CD8-positive, alpha-beta memory T cell (primary cell): ENCODE measurements around the gene ESF1. TPM values are rescaled to one million over a fixed set of nuclear protein-coding genes. Genes with fewer than 3 reads are reported as not detected.

ENCODE experiments used
- CTCF ChIA-PET: fragments of 350-600 bp; sonication (Branson Sonifier 250); formaldehyde crosslinking; loops from one replicate; lab custom pipeline; 2021; ENCODE audit warnings: antibody characterized with exemption; lab: Charles Lee
- POLR2A ChIA-PET: fragments of 350-600 bp; sonication (Branson Sonifier 250); formaldehyde crosslinking; loops from one replicate; lab custom pipeline; 2021; ENCODE audit warnings: antibody characterized with exemption; lab: Charles Lee
- DNase-seq, 5 donors: peaks; one replicate each; pipeline versions ENCODE4 v3.0.0 to v3.0.0-alpha.2; 2020 to 2022; ENCODE audit warnings: mixed read lengths in 1 of 5
- H3K27ac ChIP-seq: one replicate; pipeline ENCODE4 v1.7.0; 2013; ENCODE audit warnings: low read depth, mild to moderate bottlenecking, low read length, moderate library complexity
- H3K27me3 ChIP-seq: 2 replicates; pipeline ENCODE4 v1.7.0; 2013; ENCODE audit warnings: low read length, mild to moderate bottlenecking; ENCODE audit not compliant: insufficient read depth, poor library complexity, severe bottlenecking
- H3K36me3 ChIP-seq: 2 replicates; pipeline ENCODE4 v1.7.0; 2013; ENCODE audit warnings: mild to moderate bottlenecking, low read length, moderate library complexity; ENCODE audit not compliant: insufficient read depth
- H3K4me1 ChIP-seq: 2 replicates; pipeline ENCODE4 v1.7.0; 2013; ENCODE audit warnings: mild to moderate bottlenecking, low read length, moderate library complexity; ENCODE audit not compliant: insufficient read depth
- H3K4me3 ChIP-seq: 2 replicates; pipeline ENCODE4 v1.7.0; 2013; ENCODE audit warnings: mild to moderate bottlenecking, low read length
- H3K9me3 ChIP-seq: 2 replicates; pipeline ENCODE4 v1.7.0; 2013; ENCODE audit warnings: mild to moderate bottlenecking, low read length
- H3K27ac Mint-ChIP-seq, 8 donors: one replicate each; pipeline ENCODE4 v1.8.0; 2020 to 2021; ENCODE audit warnings: mixed read lengths in 8 of 8, mild to moderate bottlenecking in 6 of 8, inconsistent platforms in 3 of 8, moderate library complexity in 3 of 8
- H3K27me3 Mint-ChIP-seq, 2 donors: one replicate each; pipeline ENCODE4 v1.8.0; 2020 to 2021; ENCODE audit warnings: mixed read lengths in 2 of 2, mild to moderate bottlenecking in 1 of 2, moderate library complexity in 1 of 2
- H3K36me3 Mint-ChIP-seq, 3 donors: one replicate each; pipeline ENCODE4 v1.8.0; 2020 to 2021; ENCODE audit warnings: mixed read lengths in 3 of 3, inconsistent platforms in 1 of 3, mild to moderate bottlenecking in 1 of 3
- H3K4me1 Mint-ChIP-seq, 3 donors: one replicate each; pipeline ENCODE4 v1.8.0; 2020 to 2021; ENCODE audit warnings: mixed read lengths in 3 of 3, inconsistent platforms in 1 of 3, mild to moderate bottlenecking in 1 of 3
- H3K4me3 Mint-ChIP-seq, 7 donors: one replicate each; pipeline ENCODE4 v1.8.0; 2020 to 2021; ENCODE audit warnings: mixed read lengths in 7 of 7, mild to moderate bottlenecking in 6 of 7, moderate library complexity in 4 of 7, inconsistent platforms in 2 of 7
- H3K9me3 Mint-ChIP-seq, 5 donors: one replicate each; pipeline ENCODE4 v1.8.0; 2020 to 2022; ENCODE audit warnings: mixed read lengths in 5 of 5, mild to moderate bottlenecking in 3 of 5, moderate library complexity in 2 of 5, inconsistent platforms in 1 of 5
- polyA plus RNA-seq: library from polyadenylated mRNA; unstranded; fragments of 300-500 nt; fragmentation: Illumina TruSeq; gene quantifications from one replicate; pipeline ENCODE4 v1.2.3, GENCODE V29; 2021
- total RNA-seq, 2 experiments: library from RNA; stranded (reverse); gene quantifications; one replicate each; pipeline ENCODE4 v1.2.3, GENCODE V29; 2021

Gene ESF1
- 10 to 100 TPM; 25.6 to 27.1 TPM for total RNA-seq
- polyA plus RNA-seq, result 7.5 TPM

- CTCF ChIA-PET, result interaction anchor here (0.7 to 2.4 kb wide), 4 partner anchors 9 to 146 kb away, joined by 3 to 9 read pairs (median 4); partner anchors contain the start of gene TASP1
- POLR2A ChIA-PET, result interaction anchor here (0.9 to 1.3 kb wide), 2 partner anchors 10 to 146 kb away, joined by 3 read pairs; no protein-coding TSS in a partner anchor
- Mint-ChIP-seq H3K27ac (peak within 1 kb of the TSS; percentile 89 to 99 (median 96)), H3K27me3 (no peaks in the 10 kb centered on the region), H3K4me1 (peaks cover 48 to 74% (median 68%) of the 10 kb centered on the region in 3 donors), H3K36me3 (peaks cover 14 to 66% (median 20%) of the 10 kb centered on the region in 3 donors), H3K4me3 (peak within 1 kb of the TSS; percentile 95 to 99 (median 97)), H3K9me3 (no peaks in the 10 kb centered on the region)
- no peaks in the 10 kb centered on the region for H3K9me3 ChIP-seq
- H3K27me3 ChIP-seq, result no peaks in the 10 kb centered on the region
- H3K4me3 ChIP-seq, result peak within 1 kb of the TSS; percentile 84
- no peaks in the 10 kb centered on the region for H3K36me3 ChIP-seq
- peak; percentile 83 to 95 (median 91) for DNase-seq
- peak within 1 kb of the TSS; percentile 82 for H3K27ac ChIP-seq
- peaks cover 27% of the 10 kb centered on the region for H3K4me1 ChIP-seq
Measured at GRCh38 chr20:13784893-13785715, at the start of gene ESF1, which contains the start of gene NDUFAF5. Gene ESF1, minus strand, starts transcription at chr20:13784919. Its CDS starts 1,779 bp downstream, at chr20:13783140. Gene NDUFAF5, plus strand, starts transcription at chr20:13785028. Its CDS starts 41 bp downstream, at chr20:13785069.

- no peak overlapping the region for H3K27ac ChIP-seq
- no peak overlapping the region for H3K27ac Mint-ChIP-seq
- ChIA-PET CTCF (no interaction called here), POLR2A (no interaction called here)
- no peaks in the 10 kb centered on the region for H3K36me3 ChIP-seq
- H3K27me3 Mint-ChIP-seq, result peaks cover 3 to 30% of the 10 kb centered on the region in 2 donors
- H3K4me1 ChIP-seq, result no peaks in the 10 kb centered on the region
- no peak for DNase-seq
- no peaks in the 10 kb centered on the region for H3K36me3 Mint-ChIP-seq
- H3K27me3 ChIP-seq, result no peaks in the 10 kb centered on the region
- peak overlapping the region in 1 of 7 donors; percentile 41 for H3K4me3 Mint-ChIP-seq
- H3K9me3 ChIP-seq, result no peaks in the 10 kb centered on the region
- H3K4me1 Mint-ChIP-seq, result no peaks in the 10 kb centered on the region
- H3K9me3 Mint-ChIP-seq, result peaks cover 0 to 10% (median 2%) of the 10 kb centered on the region in 5 donors
- H3K4me3 ChIP-seq, result no peak overlapping the region
Measured at GRCh38 chr20:13831476-13831875, 46.8 kb upstream of the ESF1 start.

GRCh38 chr20:13825465-13825864 lies 40.7 kb upstream of the ESF1 start:
- H3K27me3 Mint-ChIP-seq, result peaks cover 0 to 19% of the 10 kb centered on the region in 2 donors
- H3K27me3 ChIP-seq, result no peaks in the 10 kb centered on the region
- DNase-seq, result no peak
- H3K27ac ChIP-seq, result no peak overlapping the region
- no peaks in the 10 kb centered on the region for H3K9me3 ChIP-seq
- no peak overlapping the region for H3K4me3 Mint-ChIP-seq
- H3K4me1 Mint-ChIP-seq, result no peaks in the 10 kb centered on the region
- ChIA-PET CTCF (interaction anchor here (1.7 kb wide), 1 partner anchor 9 kb away, joined by 5 read pairs; no protein-coding TSS in a partner anchor), POLR2A (no interaction called here)
- no peaks in the 10 kb centered on the region for H3K4me1 ChIP-seq
- no peaks in the 10 kb centered on the region for H3K36me3 ChIP-seq
- H3K36me3 Mint-ChIP-seq, result peaks cover 0 to 2% (median 0%) of the 10 kb centered on the region in 3 donors
- no peak overlapping the region for H3K27ac Mint-ChIP-seq
- no peaks in the 10 kb centered on the region for H3K9me3 Mint-ChIP-seq
- H3K4me3 ChIP-seq, result no peak overlapping the region

- CTCF ChIA-PET, result interaction anchor here (1.7 kb wide), 1 partner anchor 8 kb away, joined by 5 read pairs; no protein-coding TSS in a partner anchor
- Mint-ChIP-seq H3K27ac (no peak overlapping the region), H3K27me3 (peaks cover 0 to 15% of the 10 kb centered on the region in 2 donors), H3K9me3 (no peaks in the 10 kb centered on the region), H3K4me3 (no peak overlapping the region), H3K4me1 (no peaks in the 10 kb centered on the region), H3K36me3 (peaks cover 0 to 2% (median 0%) of the 10 kb centered on the region in 3 donors)
- Histone ChIP-seq H3K9me3 (no peaks in the 10 kb centered on the region), H3K27me3 (no peaks in the 10 kb centered on the region), H3K27ac (no peak overlapping the region), H3K4me3 (no peak overlapping the region), H3K36me3 (no peaks in the 10 kb centered on the region), H3K4me1 (no peaks in the 10 kb centered on the region)
- POLR2A ChIA-PET, result no interaction called here
- no peak for DNase-seq
Measured at GRCh38 chr20:13824459-13824858, 39.7 kb upstream of the ESF1 start.

- H3K36me3 Mint-ChIP-seq, result peaks cover 0 to 15% (median 4%) of the 10 kb centered on the region in 3 donors
- POLR2A ChIA-PET, result no interaction called here
- H3K4me3 ChIP-seq, result no peak overlapping the region
- H3K4me3 Mint-ChIP-seq, result no peak overlapping the region
- H3K27me3 ChIP-seq, result no peaks in the 10 kb centered on the region
- H3K27ac ChIP-seq, result no peak overlapping the region
- CTCF ChIA-PET, result no interaction called here
- H3K27me3 Mint-ChIP-seq, result peaks cover 0 to 7% of the 10 kb centered on the region in 2 donors
- H3K27ac Mint-ChIP-seq, result no peak overlapping the region
- no peak for DNase-seq
- H3K4me1 ChIP-seq, result no peaks in the 10 kb centered on the region
- no peaks in the 10 kb centered on the region for H3K9me3 Mint-ChIP-seq
- no peaks in the 10 kb centered on the region for H3K4me1 Mint-ChIP-seq
- H3K9me3 ChIP-seq, result no peaks in the 10 kb centered on the region
- no peaks in the 10 kb centered on the region for H3K36me3 ChIP-seq
Measured at GRCh38 chr20:13822459-13822858, 37.7 kb upstream of the ESF1 start.

- Histone ChIP-seq H3K36me3 (no peaks in the 10 kb centered on the region), H3K4me1 (no peaks in the 10 kb centered on the region), H3K27ac (no peak overlapping the region), H3K4me3 (no peak overlapping the region), H3K27me3 (no peaks in the 10 kb centered on the region), H3K9me3 (no peaks in the 10 kb centered on the region)
- Mint-ChIP-seq H3K27ac (peak overlapping the region in 1 of 8 donors; percentile 26), H3K36me3 (peaks cover 0 to 21% (median 6%) of the 10 kb centered on the region in 3 donors), H3K27me3 (peaks cover 0 to 3% of the 10 kb centered on the region in 2 donors), H3K4me1 (no peaks in the 10 kb centered on the region), H3K4me3 (no peak overlapping the region), H3K9me3 (no peaks in the 10 kb centered on the region)
- CTCF ChIA-PET, result no interaction called here
- DNase-seq, result no peak
- POLR2A ChIA-PET, result no interaction called here
Measured at GRCh38 chr20:13821876-13822275, 37.2 kb upstream of the ESF1 start.

- Mint-ChIP-seq H3K9me3 (no peaks in the 10 kb centered on the region), H3K36me3 (peaks cover 0 to 36% (median 8%) of the 10 kb centered on the region in 3 donors), H3K27me3 (no peaks in the 10 kb centered on the region), H3K4me1 (no peaks in the 10 kb centered on the region), H3K27ac (peak overlapping the region in 4 of 8 donors; percentile 17 to 50 (median 36)), H3K4me3 (no peak overlapping the region)
- H3K36me3 ChIP-seq, result peaks cover 8% of the 10 kb centered on the region
- POLR2A ChIA-PET, result no interaction called here
- no peaks in the 10 kb centered on the region for H3K4me1 ChIP-seq
- peak in 2 of 5 donors; percentile 13 to 17 for DNase-seq
- no peak overlapping the region for H3K27ac ChIP-seq
- no peaks in the 10 kb centered on the region for H3K27me3 ChIP-seq
- CTCF ChIA-PET, result interaction anchor here (1.2 kb wide), 3 partner anchors 9 to 17 kb away, joined by 3 to 4 read pairs (median 3); no protein-coding TSS in a partner anchor
- no peaks in the 10 kb centered on the region for H3K9me3 ChIP-seq
- H3K4me3 ChIP-seq, result no peak overlapping the region
Measured at GRCh38 chr20:13819885-13820645, 35.3 kb upstream of the ESF1 start.
